HUDEP-2 (cell line): Measurements from ENCODE around the gene GP5.

Source experiments
- DNase-seq, 76 experiments: peaks; one replicate each; lab custom pipeline; 2025; ENCODE audit not compliant: unreplicated experiment in 76 of 76; lab: John Stamatoyannopoulos, UW

The GP5 gene, protein sequence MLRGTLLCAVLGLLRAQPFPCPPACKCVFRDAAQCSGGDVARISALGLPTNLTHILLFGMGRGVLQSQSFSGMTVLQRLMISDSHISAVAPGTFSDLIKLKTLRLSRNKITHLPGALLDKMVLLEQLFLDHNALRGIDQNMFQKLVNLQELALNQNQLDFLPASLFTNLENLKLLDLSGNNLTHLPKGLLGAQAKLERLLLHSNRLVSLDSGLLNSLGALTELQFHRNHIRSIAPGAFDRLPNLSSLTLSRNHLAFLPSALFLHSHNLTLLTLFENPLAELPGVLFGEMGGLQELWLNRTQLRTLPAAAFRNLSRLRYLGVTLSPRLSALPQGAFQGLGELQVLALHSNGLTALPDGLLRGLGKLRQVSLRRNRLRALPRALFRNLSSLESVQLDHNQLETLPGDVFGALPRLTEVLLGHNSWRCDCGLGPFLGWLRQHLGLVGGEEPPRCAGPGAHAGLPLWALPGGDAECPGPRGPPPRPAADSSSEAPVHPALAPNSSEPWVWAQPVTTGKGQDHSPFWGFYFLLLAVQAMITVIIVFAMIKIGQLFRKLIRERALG

DNA sequence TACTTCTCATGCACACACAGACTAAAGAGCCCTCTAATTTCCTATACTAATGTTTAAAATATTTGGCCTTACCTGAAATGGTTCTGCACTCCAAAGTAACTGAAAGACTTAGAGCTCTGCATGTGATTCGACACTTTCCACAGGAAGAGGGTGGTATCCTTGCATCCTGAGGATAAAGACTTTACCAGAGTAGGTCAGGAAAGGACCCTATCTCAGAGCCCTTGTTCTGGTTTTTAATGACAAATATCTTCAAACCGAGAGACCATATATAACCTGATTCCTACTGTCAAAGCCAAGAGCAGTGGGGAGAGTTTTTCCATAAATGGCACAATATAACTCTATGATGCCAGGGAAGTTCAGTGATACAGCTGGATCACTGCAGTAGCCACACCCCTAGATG lies at the start of gene GP5:
TSS of gene GP5 (minus strand) at position 101 of the 400 bp plus-strand sequence. CDS start 984 bp downstream, outside the sequence.
- no peak for DNase-seq

- DNase-seq: no peak
Observed at GRCh38 chr3:194447657-194448056, 48.6 kb upstream of the GP5 start.

GRCh38 chr3:194447161-194447560 lies 48.1 kb upstream of the GP5 start:
- peak in 21 of 76 experiments; percentile 1 to 45 (median 14) for DNase-seq

DNA sequence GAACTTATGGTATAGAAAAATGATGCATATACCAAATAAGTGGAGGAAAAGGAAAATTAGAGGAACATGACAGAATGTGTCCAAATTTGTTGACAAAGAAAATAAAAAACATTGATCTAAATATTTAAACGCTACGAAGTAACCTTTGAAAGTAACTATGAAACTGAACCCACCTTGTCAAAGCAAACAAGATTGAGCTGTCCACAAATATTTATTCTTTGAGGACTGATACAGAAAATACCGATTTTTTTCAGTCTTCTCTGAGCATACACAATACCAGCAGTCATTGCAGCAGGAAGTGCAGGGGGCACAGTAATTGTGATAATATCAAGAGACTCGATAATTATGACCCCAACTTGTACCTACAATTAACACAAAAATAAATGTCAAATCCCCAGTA lies 47.7 kb upstream of the GP5 start:
- no peak for DNase-seq

DNA sequence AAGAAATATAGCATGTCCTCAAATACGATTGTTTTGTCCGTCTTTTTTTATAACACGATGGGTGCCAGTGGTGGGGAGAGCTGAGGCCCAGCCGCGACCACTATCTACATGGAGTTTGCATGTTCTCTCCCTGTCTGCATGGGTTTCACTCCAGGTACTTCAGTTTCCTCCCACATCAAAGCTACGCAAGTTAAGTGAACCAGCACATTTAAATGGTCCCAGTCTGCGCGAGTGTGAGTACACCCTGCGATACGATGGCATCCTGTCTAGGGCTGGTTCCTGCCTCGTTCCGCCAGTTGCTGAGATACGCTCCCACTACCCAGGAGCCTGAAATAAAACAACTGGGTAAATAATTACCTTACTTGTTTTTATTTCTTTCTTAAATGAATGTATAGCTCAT lies 47.1 kb upstream of the GP5 start:
- no peak for DNase-seq

DNA sequence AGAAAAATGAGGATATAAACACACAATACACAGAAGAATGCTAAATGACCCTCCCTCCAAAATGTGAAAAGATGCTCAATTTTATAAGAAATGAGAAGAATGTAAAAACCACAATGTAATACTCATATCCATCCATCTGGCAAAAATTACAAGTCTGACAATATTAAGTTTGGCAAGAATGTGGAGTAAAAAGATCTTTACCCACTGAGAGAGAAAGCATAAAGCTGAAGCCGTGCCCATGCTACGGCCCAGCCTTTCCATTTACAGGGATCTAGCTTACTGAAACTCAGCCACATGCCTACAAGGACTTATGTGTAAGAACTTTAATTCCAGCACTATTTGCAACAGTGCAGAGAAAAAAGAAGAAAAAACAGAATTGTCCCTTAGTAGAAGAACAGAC lies 44.8 kb upstream of the GP5 start:
- no peak for DNase-seq

- no peak for DNase-seq
Observed at GRCh38 chr3:194440756-194441155, 41.7 kb upstream of the GP5 start.

DNA sequence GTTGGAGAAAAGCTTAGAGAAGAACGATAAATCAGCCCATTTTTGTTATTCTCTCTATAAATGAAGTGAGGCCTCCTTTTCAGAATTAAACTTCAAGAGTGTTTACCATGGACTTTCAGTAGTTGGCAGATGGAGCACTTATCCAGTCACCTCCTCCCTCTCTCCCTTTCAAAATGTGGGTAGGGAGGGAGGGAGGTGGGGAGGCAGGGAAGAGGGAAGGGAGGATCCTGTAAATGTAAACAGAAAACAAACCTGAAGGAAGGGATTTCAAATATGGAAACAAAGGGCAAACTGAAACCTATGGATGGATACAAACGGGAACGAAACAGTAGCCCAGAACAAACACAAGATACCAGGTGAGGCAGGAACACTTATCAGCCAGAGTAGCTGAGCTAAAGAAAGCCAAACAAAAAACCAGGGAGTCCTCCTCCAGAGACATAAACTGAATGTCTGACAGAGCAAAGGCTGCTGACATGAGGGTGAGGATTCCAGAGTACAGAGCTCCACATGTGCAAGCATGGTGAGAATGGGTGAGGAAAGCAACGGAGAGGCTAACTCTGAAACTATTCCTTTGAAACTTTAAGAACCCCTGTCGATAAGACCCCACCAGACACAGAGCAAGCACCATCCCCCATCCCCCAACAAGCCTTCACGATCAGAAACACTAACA lies 41.0 kb upstream of the GP5 start:
- no peak for DNase-seq

DNA sequence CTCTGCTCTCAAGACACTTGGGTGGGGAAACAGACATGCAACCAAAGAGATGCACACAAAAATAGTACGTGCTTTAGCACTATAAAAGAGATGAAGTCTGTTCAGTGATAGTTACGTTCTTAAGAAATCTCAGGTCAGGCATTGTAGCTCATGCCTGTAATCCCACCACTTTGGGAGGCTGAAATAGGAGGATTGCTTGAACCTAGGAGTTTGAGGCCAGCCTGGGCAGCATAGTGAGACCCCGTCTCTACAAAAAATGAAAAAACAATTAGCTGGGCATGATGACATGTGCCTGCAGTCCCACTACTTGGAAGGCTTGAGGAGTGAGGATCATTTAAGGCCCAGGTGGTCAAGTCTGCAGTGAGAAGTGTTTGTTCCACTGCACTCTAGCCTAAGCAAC lies 35.4 kb upstream of the GP5 start:
- no peak for DNase-seq

DNA sequence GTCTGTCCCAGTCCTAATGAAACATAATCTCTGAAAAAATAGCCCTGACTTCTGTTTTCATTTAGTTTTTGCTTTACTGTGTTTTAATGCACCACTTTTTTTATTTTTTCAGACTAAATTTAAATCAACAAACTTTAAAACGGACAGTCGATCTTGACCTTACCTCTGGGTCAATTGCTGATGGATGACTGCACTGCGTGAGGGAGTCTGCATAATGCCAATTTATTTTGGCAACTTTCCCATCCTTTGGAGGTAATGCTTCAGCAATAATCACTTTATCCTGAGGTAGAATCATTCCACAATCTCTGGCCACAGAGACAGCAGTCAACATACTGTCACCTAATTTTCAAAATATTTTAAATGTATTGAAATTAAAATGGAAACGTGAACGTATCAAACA lies 32.5 kb upstream of the GP5 start:
- no peak for DNase-seq

DNA sequence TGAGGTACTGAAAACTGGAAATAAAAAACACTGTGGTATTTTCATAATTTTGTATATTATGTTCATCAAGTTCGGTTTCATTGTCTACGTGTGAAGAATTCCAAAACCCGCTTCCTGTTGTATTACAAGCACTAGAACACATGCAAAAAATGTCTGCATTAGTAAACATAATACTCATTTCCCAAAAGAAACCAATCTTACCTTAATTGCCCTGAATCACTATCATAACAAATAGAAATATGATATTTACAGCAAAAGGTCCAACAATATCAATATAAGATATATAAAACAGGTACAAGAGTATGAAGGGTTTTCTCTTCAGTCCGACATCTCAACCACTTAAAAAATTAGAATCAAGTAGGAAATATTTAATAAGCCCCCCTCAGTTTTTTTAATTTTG lies 26.3 kb upstream of the GP5 start:
- no peak for DNase-seq

GRCh38 chr3:194424953-194425352 lies 25.9 kb upstream of the GP5 start:
- DNase-seq: no peak

DNA sequence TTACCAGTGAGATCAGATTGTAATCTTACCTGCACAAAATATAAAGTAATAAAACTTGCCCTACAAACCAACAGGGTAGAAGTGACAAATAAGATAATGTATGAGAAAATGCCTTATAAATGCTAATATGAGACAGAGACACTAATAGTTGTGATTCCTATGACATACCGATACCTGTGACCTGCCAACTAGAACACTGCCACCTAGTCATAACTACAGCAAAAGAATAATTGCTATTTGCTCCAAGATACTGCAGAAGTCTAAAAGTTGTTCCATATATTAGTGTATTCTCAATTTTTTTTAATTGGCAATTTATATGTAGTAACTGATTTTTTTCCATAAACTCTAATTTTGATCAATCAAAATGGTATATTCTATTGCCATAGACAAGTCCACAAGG lies 25.3 kb upstream of the GP5 start:
- DNase-seq: no peak

GRCh38 chr3:194423317-194423716 lies 24.3 kb upstream of the GP5 start:
- DNase-seq: no peak

- DNase-seq: no peak
Observed at GRCh38 chr3:194422188-194422587, 23.1 kb upstream of the GP5 start.

GRCh38 chr3:194418671-194419070 lies 19.6 kb upstream of the GP5 start:
- DNase-seq: no peak

DNA sequence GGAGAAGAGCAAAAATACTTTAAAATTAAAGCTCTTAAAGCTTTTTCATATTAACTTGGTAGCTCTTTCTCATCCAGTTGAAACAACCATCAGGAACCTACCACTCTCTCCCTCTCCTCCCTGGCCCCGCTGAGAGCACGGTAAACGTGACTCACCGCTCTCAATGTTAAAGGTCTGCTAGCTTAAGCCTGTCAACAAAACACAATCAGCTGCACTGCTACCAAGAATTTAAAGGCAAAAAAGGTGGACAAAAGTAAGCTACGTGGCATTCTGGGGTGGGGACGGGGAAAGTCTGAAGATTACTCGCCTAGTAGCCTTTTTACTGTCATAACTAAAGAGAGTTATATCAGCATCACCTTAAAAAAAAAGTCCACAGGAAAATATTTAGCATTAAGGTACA lies 8.4 kb upstream of the GP5 start:
- DNase-seq: no peak

GRCh38 chr3:194405766-194406165 lies 6.7 kb upstream of the GP5 start:
- no peak for DNase-seq

- DNase-seq: peak in 33 of 76 experiments; percentile 8 to 62 (median 39)
Observed at GRCh38 chr3:194404365-194405140, 5.5 kb upstream of the GP5 start.

- peak in 1 of 76 experiments; percentile 10 for DNase-seq
Observed at GRCh38 chr3:194401868-194402329, 2.8 kb upstream of the GP5 start.

DNA sequence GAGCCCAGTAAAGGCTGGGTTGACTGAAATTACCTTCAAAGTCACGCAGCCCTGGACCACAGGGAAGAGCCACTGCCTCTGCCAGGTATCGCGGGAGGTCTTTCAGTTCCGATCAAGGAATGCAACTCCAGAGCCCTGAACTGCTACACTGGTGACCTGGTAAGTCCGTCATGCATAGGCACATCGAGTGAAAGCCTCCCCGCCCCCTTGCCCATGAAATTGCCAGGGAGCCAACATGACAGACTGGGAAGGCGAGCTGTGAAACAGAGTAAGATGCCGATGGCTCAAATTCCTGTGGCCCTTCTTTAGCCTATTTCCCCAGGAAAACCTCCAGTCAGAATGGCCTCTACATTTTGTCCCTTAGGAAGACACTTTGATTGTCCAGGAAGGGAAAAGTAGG lies 2.3 kb upstream of the GP5 start:
- no peak for DNase-seq
